Measurements from ENCODE around the gene PAMR1. TPM values are rescaled to one million over a fixed set of nuclear protein-coding genes. Genes with fewer than 3 reads are reported as not detected.
A peak's percentile ranks its signal among the peaks of the same experiment; 100 is the strongest.

Gene PAMR1
- total RNA-seq, 1 donor from 2014 or later = 14.5 TPM

GRCh38 chr11:35420371-35420770 lies 105.0 kb downstream of the PAMR1 start:
- intact Hi-C loops (cut with DNase I) = no loop called here
- no peak for DNase-seq (ENCODE audit: missing footprints)

GRCh38 chr11:35419830-35420333 lies 105.5 kb downstream of the PAMR1 start:
- DNase-seq (ENCODE audit: missing footprints) (no peak), ATAC-seq (peak; percentile 58)
- intact Hi-C loops (cut with DNase I) = no loop called here

More at GRCh38 chr11:35420371-35420770, 105.0 kb downstream of the PAMR1 start:
- no peak for ATAC-seq

GRCh38 chr11:35419184-35419829 lies 106.1 kb downstream of the PAMR1 start, which contains the start of gene SLC1A2:
Gene SLC1A2, minus strand, starts transcription at chr11:35419558. Its CDS starts 592 bp downstream, at chr11:35418966.
- DNase-seq (ENCODE audit: missing footprints) = no peak
- peak; percentile 53 for ATAC-seq
- intact Hi-C loops (cut with DNase I) = no loop called here

GRCh38 chr11:35418282-35419183 lies 106.9 kb downstream of the PAMR1 start:
- ATAC-seq (no peak), DNase-seq (ENCODE audit: missing footprints) (no peak)
- intact Hi-C loops (cut with DNase I) = no loop called here

- intact Hi-C loops (cut with DNase I) = no loop called here
- DNase-seq (ENCODE audit: missing footprints) = no peak
- no peak for ATAC-seq
Measured at GRCh38 chr11:35415487-35415886, 109.9 kb downstream of the PAMR1 start.

GRCh38 chr11:35414776-35415175 lies 110.6 kb downstream of the PAMR1 start:
- ATAC-seq = no peak
- intact Hi-C loops (cut with DNase I) = no loop called here
- DNase-seq (ENCODE audit: missing footprints) = no peak

- intact Hi-C loops (cut with DNase I) = no loop called here
- DNase-seq (ENCODE audit: missing footprints) (no peak), ATAC-seq (no peak)
Measured at GRCh38 chr11:35414311-35414710, 111.1 kb downstream of the PAMR1 start.

GRCh38 chr11:35413598-35413997 lies 111.8 kb downstream of the PAMR1 start:
- intact Hi-C loops (cut with DNase I) = no loop called here
- no peak for ATAC-seq
- no peak for DNase-seq (ENCODE audit: missing footprints)

- ATAC-seq = no peak
- intact Hi-C loops (cut with DNase I) = no loop called here
- no peak for DNase-seq (ENCODE audit: missing footprints)
Measured at GRCh38 chr11:35412285-35412684, 113.1 kb downstream of the PAMR1 start.

GRCh38 chr11:35407041-35407440 lies 118.4 kb downstream of the PAMR1 start:
- intact Hi-C loops (cut with DNase I) = no loop called here
- no peak for DNase-seq (ENCODE audit: missing footprints)
- no peak for ATAC-seq

- DNase-seq (ENCODE audit: missing footprints) (no peak), ATAC-seq (no peak)
- intact Hi-C loops (cut with DNase I) = no loop called here
Measured at GRCh38 chr11:35404388-35404775, 121.0 kb downstream of the PAMR1 start.

GRCh38 chr11:35403765-35404387 lies 121.5 kb downstream of the PAMR1 start:
- intact Hi-C loops (cut with DNase I) = no loop called here
- DNase-seq (ENCODE audit: missing footprints) (no peak), ATAC-seq (no peak)

- DNase-seq (ENCODE audit: missing footprints) (no peak), ATAC-seq (no peak)
- intact Hi-C loops (cut with DNase I) = no loop called here
Measured at GRCh38 chr11:35402751-35403660, 122.4 kb downstream of the PAMR1 start.

GRCh38 chr11:35398881-35399280 lies 126.5 kb downstream of the PAMR1 start:
- intact Hi-C loops (cut with DNase I) = no loop called here

GRCh38 chr11:35394941-35395340 lies 130.5 kb downstream of the PAMR1 start:
- intact Hi-C loops (cut with DNase I) = loop anchor here (5.0 kb wide), 4 partner anchors 158 to 878 kb away; no protein-coding TSS in a partner anchor
- DNase-seq (ENCODE audit: missing footprints) = no peak
- ATAC-seq = no peak

More at GRCh38 chr11:35398881-35399280, 126.5 kb downstream of the PAMR1 start:
- no peak for DNase-seq (ENCODE audit: missing footprints)
- no peak for ATAC-seq

- intact Hi-C loops (cut with DNase I) = loop anchor here (2.0 to 5.0 kb wide), 5 partner anchors 156 to 876 kb away; no protein-coding TSS in a partner anchor
- DNase-seq (ENCODE audit: missing footprints) = no peak
- ATAC-seq = no peak
Measured at GRCh38 chr11:35393098-35393497, 132.3 kb downstream of the PAMR1 start.

GRCh38 chr11:35391922-35392688 lies 133.3 kb downstream of the PAMR1 start:
- ATAC-seq = peak; percentile 64
- DNase-seq (ENCODE audit: missing footprints) = peak; percentile 87
- intact Hi-C loops (cut with DNase I) = loop anchor here (2.0 to 5.0 kb wide), 5 partner anchors 155 to 875 kb away; no protein-coding TSS in a partner anchor
